GM23248 (cell line): Measurements from ENCODE around the gene PKD1L1.

Experiments used
- EZH2 ChIP-seq: fragments of 200-600 bp; sonication (generic); IDR thresholded peaks from 2 replicates; pipeline ENCODE4 v1.6.1; 2018; ENCODE audit warnings: antibody characterized with exemption, mild to moderate bottlenecking; ENCODE audit not compliant: insufficient read depth, poor library complexity, severe bottlenecking
- EZH2phosphoT487 ChIP-seq: fragments of 200-600 bp; sonication (generic); IDR thresholded peaks from 2 replicates; pipeline ENCODE4 v1.6.1; 2018; ENCODE audit warnings: antibody characterized with exemption, moderate library complexity, mild to moderate bottlenecking, low read depth; ENCODE audit not compliant: insufficient read depth

GRCh38 chr7:47979832-47980181 is 31.5 kb upstream of the PKD1L1 start:
- TF ChIP-seq EZH2phosphoT487 (no peak), EZH2 (no peak)
